ENCODE measurements around the gene ZNF574.

The ZNF574 gene

DNA sequence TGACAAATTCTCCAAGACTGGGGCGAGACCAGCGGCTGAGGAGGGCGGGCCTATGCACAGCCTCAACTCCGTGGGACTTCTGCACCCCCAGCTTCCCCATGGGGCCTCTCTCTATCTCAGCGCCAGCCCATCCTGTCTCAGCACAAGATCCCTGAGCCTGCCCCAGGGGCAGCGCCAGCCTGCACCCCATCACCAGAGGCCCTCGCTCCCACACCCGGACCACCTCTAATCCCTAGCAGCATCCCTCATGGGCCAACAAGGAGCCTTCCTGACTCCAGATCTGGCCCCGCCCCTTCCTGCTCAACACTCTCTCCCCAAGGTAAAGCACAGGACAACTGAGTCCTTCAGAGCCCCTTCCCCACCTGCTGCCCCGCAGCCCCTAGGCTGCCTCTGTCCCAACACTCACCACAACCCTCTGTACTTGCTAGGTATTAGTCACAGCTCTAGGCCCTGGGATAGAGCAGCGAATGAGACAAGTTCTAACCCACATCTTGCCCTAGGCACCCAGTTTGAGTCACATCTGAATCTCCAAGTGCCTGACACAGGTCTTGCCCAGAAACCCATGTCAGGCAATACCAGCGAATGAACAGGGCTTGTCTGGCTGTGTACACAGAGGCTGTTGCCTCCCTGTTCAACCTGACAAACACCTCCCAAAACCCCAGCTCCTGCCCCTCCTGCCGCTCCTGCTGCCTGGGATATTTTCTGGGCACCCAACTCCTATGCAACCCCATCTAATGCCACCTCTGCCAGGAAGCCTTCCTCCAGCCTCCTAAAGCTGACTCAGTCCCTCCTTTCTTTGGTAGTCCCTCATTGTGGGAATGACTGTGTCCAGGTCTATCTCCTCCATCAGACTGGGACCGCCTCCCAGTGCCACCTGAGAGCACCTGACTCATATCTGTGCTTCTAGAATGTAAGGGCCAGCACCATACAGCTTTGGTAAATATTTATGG is 24.5 kb upstream of the ZNF574 start:
- H3K27me3 ChIP-seq (ENCODE audit: insufficient read depth, low read length, poor library complexity, severe bottlenecking): no peaks in the 10 kb centered on the region
- no peak overlapping the region for H3K4me2 ChIP-seq (ENCODE audit: low read depth, low read length, poor library complexity, severe bottlenecking)
- H3K79me2 ChIP-seq (ENCODE audit: insufficient read depth, low read length): no peaks in the 10 kb centered on the region
- H4K20me1 ChIP-seq (ENCODE audit: insufficient read depth, low read length, poor library complexity, severe bottlenecking): no peaks in the 10 kb centered on the region
- peaks cover 5% of the 10 kb centered on the region for H3K4me1 ChIP-seq (ENCODE audit: insufficient read depth, low read length, poor library complexity, severe bottlenecking)
- no peaks in the 10 kb centered on the region for H3K9me2 ChIP-seq (replicated peaks; ENCODE audit: low read depth, low read length)
- TF ChIP-seq, protein P1, sequence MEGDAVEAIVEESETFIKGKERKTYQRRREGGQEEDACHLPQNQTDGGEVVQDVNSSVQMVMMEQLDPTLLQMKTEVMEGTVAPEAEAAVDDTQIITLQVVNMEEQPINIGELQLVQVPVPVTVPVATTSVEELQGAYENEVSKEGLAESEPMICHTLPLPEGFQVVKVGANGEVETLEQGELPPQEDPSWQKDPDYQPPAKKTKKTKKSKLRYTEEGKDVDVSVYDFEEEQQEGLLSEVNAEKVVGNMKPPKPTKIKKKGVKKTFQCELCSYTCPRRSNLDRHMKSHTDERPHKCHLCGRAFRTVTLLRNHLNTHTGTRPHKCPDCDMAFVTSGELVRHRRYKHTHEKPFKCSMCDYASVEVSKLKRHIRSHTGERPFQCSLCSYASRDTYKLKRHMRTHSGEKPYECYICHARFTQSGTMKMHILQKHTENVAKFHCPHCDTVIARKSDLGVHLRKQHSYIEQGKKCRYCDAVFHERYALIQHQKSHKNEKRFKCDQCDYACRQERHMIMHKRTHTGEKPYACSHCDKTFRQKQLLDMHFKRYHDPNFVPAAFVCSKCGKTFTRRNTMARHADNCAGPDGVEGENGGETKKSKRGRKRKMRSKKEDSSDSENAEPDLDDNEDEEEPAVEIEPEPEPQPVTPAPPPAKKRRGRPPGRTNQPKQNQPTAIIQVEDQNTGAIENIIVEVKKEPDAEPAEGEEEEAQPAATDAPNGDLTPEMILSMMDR (conservative IDR thresholded peaks at IDR 0.05; ENCODE audit: low read length): no peak
- no peak for TF ChIP-seq EZH2phosphoT487 (IDR thresholded peaks at IDR 0.05; ENCODE audit: borderline replicate concordance)
- H3K9me3 ChIP-seq (ENCODE audit: insufficient read depth, low read depth, low read length): no peaks in the 10 kb centered on the region
- no peak overlapping the region for H2AFZ ChIP-seq (ENCODE audit: low read length)
- no peaks in the 10 kb centered on the region for H3F3A ChIP-seq (ENCODE audit: low read depth)
- no peak overlapping the region for H3K9ac ChIP-seq (ENCODE audit: low read depth, low read length, poor library complexity, severe bottlenecking)
- no peak overlapping the region for H3K4me3 ChIP-seq (ENCODE audit: low read length, poor library complexity, severe bottlenecking)
- H3K36me3 ChIP-seq (ENCODE audit: insufficient read depth, low read length): no peaks in the 10 kb centered on the region

GRCh38 chr19:42052241-42052863 is 23.6 kb upstream of the ZNF574 start:
- no peaks in the 10 kb centered on the region for H3F3A ChIP-seq (ENCODE audit: low read depth)
- H3K9me2 ChIP-seq (replicated peaks; ENCODE audit: low read depth, low read length): no peaks in the 10 kb centered on the region
- H3K4me2 ChIP-seq (ENCODE audit: low read depth, low read length, poor library complexity, severe bottlenecking): no peak overlapping the region
- H2AFZ ChIP-seq (ENCODE audit: low read length): no peak overlapping the region
- no peak overlapping the region for H3K4me3 ChIP-seq (ENCODE audit: low read length, poor library complexity, severe bottlenecking)
- no peaks in the 10 kb centered on the region for H3K27me3 ChIP-seq (ENCODE audit: insufficient read depth, low read length, poor library complexity, severe bottlenecking)
- no peak for TF ChIP-seq EZH2phosphoT487 (IDR thresholded peaks at IDR 0.05; ENCODE audit: borderline replicate concordance)
- TF ChIP-seq, protein P1 (conservative IDR thresholded peaks at IDR 0.05; ENCODE audit: low read length): no peak
- no peaks in the 10 kb centered on the region for H4K20me1 ChIP-seq (ENCODE audit: insufficient read depth, low read length, poor library complexity, severe bottlenecking)
- no peaks in the 10 kb centered on the region for H3K9me3 ChIP-seq (ENCODE audit: insufficient read depth, low read depth, low read length)
- H3K9ac ChIP-seq (ENCODE audit: low read depth, low read length, poor library complexity, severe bottlenecking): no peak overlapping the region
- no peaks in the 10 kb centered on the region for H3K36me3 ChIP-seq (ENCODE audit: insufficient read depth, low read length)
- peaks cover 5% of the 10 kb centered on the region for H3K4me1 ChIP-seq (ENCODE audit: insufficient read depth, low read length, poor library complexity, severe bottlenecking)
- no peaks in the 10 kb centered on the region for H3K79me2 ChIP-seq (ENCODE audit: insufficient read depth, low read length)

DNA sequence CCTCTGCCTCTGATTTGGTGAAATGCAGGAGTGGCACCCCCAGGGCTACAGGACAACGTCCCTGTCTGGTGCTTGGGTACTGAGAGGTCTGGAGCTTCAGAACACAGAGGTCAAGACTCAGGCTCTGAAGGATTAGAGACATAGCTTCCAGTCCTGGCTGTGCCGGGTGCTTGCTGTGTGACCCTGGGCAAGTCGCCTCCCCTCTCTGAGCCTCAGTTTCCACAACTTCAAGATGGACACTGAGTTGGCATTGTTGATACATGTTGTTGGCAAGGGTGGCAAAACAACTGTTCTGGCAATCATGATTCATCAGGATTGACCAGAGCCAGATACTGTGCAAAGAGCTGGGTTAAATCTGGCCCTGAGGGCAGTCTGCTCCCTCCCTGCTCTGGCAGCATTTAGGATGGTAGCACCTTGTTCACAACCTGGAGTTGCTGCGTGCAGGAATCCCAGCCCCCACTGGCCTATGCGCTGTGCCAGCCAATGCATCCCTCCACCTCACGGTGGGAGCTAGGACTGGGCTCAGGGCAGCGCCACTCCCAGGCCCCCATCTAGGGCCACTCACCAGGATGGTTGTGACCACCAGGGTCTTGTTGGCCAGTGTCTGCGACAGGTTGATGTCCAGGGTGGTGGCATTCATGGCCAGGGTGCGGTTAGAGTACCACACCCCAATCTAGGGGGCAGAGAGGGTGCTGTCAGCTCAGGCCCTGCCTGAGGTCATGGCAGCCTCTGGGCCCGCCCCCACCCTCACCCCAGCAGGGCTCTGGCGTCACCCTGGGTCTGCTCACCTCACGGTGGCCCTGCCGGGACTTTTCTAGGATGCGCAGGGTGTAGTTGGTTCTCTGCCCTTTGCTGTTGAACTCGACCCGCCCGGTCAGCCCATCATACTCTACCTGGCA is 22.7 kb upstream of the ZNF574 start:
- peaks cover 5% of the 10 kb centered on the region for H3K4me1 ChIP-seq (ENCODE audit: insufficient read depth, low read length, poor library complexity, severe bottlenecking)

More for the DNA sequence above, 22.7 kb upstream of the ZNF574 start:
- Histone ChIP-seq H3K79me2 (ENCODE audit: insufficient read depth, low read length) (no peaks in the 10 kb centered on the region), H2AFZ (ENCODE audit: low read length) (no peak overlapping the region), H3K4me3 (ENCODE audit: low read length, poor library complexity, severe bottlenecking) (no peak overlapping the region), H3K27me3 (ENCODE audit: insufficient read depth, low read length, poor library complexity, severe bottlenecking) (no peaks in the 10 kb centered on the region), H3K9me2 (replicated peaks; ENCODE audit: low read depth, low read length) (no peaks in the 10 kb centered on the region), H3K4me2 (ENCODE audit: low read depth, low read length, poor library complexity, severe bottlenecking) (no peak overlapping the region), H3K36me3 (ENCODE audit: insufficient read depth, low read length) (no peaks in the 10 kb centered on the region), H4K20me1 (ENCODE audit: insufficient read depth, low read length, poor library complexity, severe bottlenecking) (no peaks in the 10 kb centered on the region), H3K9ac (ENCODE audit: low read depth, low read length, poor library complexity, severe bottlenecking) (no peak overlapping the region), H3K9me3 (ENCODE audit: insufficient read depth, low read depth, low read length) (no peaks in the 10 kb centered on the region), H3F3A (ENCODE audit: low read depth) (no peaks in the 10 kb centered on the region)
- TF ChIP-seq, protein P1 (conservative IDR thresholded peaks at IDR 0.05; ENCODE audit: low read length): no peak
- TF ChIP-seq EZH2phosphoT487 (IDR thresholded peaks at IDR 0.05; ENCODE audit: borderline replicate concordance): no peak

Data from Loucy (cell line).